Breast epithelium (tissue), 4 donors: ENCODE data around the gene ANKMY1. TPM values are rescaled to one million over a fixed set of nuclear protein-coding genes. Genes with fewer than 3 reads are reported as not detected.
A peak's percentile ranks its signal among the peaks of the same experiment; 100 is the strongest.

Experiments
- DNase-seq, 2 donors: peaks; one replicate each; pipeline ENCODE4 v3.0.0-alpha.2; 2019; ENCODE audit warnings: low spot score in 2 of 2
- H3K27ac ChIP-seq, 2 donors: fragments of 200-600 bp; sonication (generic) in 1 of 2; one replicate each; pipeline ENCODE4 v1.5.1; 2016 to 2019; ENCODE audit warnings: mild to moderate bottlenecking in 1 of 2
- H3K27me3 ChIP-seq, 2 donors: fragments of 200-600 bp; sonication (generic) in 1 of 2; one replicate each; pipeline versions ENCODE4 v1.5.1 to v1.6.0; 2017 to 2019; ENCODE audit warnings: control low read depth in 1 of 2, mild to moderate bottlenecking in 1 of 2
- H3K36me3 ChIP-seq: fragments of 200-600 bp; one replicate; pipeline ENCODE4 v1.5.1; 2019
- H3K4me1 ChIP-seq, 2 donors: fragments of 200-600 bp; sonication (generic); one replicate each; pipeline ENCODE4 v1.5.1; 2016 to 2019; ENCODE audit warnings: control low read depth in 1 of 2
- H3K4me3 ChIP-seq, 3 donors: fragments of 200-600 bp; sonication (generic); 1 replicate in 2 of 3; 2 replicates in 1 of 3; pipeline ENCODE4 v1.5.1; 2016 to 2019; ENCODE audit warnings: mild to moderate bottlenecking in 3 of 3, moderate library complexity in 2 of 3
- H3K9me3 ChIP-seq, 2 donors: fragments of 200-600 bp; sonication (generic) in 1 of 2; one replicate each; pipeline ENCODE4 v1.5.1; 2016 to 2019; ENCODE audit warnings: control low read depth in 1 of 2
- CTCF ChIP-seq, 3 donors: fragments of 450-650 bp; IDR thresholded peaks; one replicate each; pipeline ENCODE4 v1.5.1; 2016 to 2017; ENCODE audit warnings: antibody characterized with exemption in 3 of 3, mild to moderate bottlenecking in 3 of 3, moderate library complexity in 3 of 3
- POLR2A ChIP-seq: fragments of 450-650 bp; IDR thresholded peaks from one replicate; pipeline ENCODE4 v1.6.1; 2016; ENCODE audit warnings: antibody characterized with exemption, mild to moderate bottlenecking, moderate library complexity
- POLR2AphosphoS5 ChIP-seq, 3 donors: sonication (generic); formaldehyde crosslinking; IDR thresholded peaks; one replicate each; pipeline ENCODE4 v1.6.1; 2017; ENCODE audit warnings: antibody characterized with exemption in 3 of 3
- intact Hi-C: fragments of 100-400 bp; cut with DNase I; formaldehyde crosslinking; loops from one replicate; pipeline ENCODE4 v1.15.1; 2023; ENCODE audit warnings: low total_unique reads
- total RNA-seq, 3 donors: library from RNA; depleted of rRNA; stranded (reverse); fragments of >200 nt; gene quantifications; one replicate each; pipeline ENCODE4 v1.1.0, GENCODE V29; 2016

ANKMY1 gene
- total RNA-seq, 3 donors from 2014 or later = 13.0 to 32.8 (median 19.0) TPM

GRCh38 chr2:240588006-240588655 lies 30.3 kb upstream of the ANKMY1 start:
- no peak overlapping the region for H3K27ac ChIP-seq
- DNase-seq = no peak
- no peaks in the 10 kb centered on the region for H3K36me3 ChIP-seq
- peaks cover 22 to 24% of the 10 kb centered on the region in 2 donors for H3K4me1 ChIP-seq
- peak overlapping the region in 2 of 3 donors; percentile 87 to 97 for H3K4me3 ChIP-seq
- TF ChIP-seq CTCF (IDR thresholded peaks at IDR 0.05) (no peak), POLR2AphosphoS5 (IDR thresholded peaks at IDR 0.05) (no peak), POLR2A (no peak)
- intact Hi-C loops = no loop called here
- H3K9me3 ChIP-seq = no peaks in the 10 kb centered on the region
- no peaks in the 10 kb centered on the region for H3K27me3 ChIP-seq

- H3K4me3 ChIP-seq = peak overlapping the region; percentile 84 to 97 (median 87)
- peaks cover 22 to 24% of the 10 kb centered on the region in 2 donors for H3K4me1 ChIP-seq
- no peaks in the 10 kb centered on the region for H3K36me3 ChIP-seq
- DNase-seq = no peak
- intact Hi-C loops = no loop called here
- no peaks in the 10 kb centered on the region for H3K9me3 ChIP-seq
- peak overlapping the region; percentile 93 to 98 for H3K27ac ChIP-seq
- TF ChIP-seq POLR2A (no peak), POLR2AphosphoS5 (IDR thresholded peaks at IDR 0.05) (no peak), CTCF (IDR thresholded peaks at IDR 0.05) (no peak)
- no peaks in the 10 kb centered on the region for H3K27me3 ChIP-seq
Measured at GRCh38 chr2:240586919-240587800, 29.4 kb upstream of the ANKMY1 start.

GRCh38 chr2:240586198-240586918 lies 28.6 kb upstream of the ANKMY1 start, which contains the start of gene CAPN10:
Gene CAPN10 (plus strand): TSS chr2:240586734. CDS start chr2:240586912, 178 bp downstream.
- no peaks in the 10 kb centered on the region for H3K9me3 ChIP-seq
- peak; percentile 97 to 98 for DNase-seq
- H3K4me3 ChIP-seq = peak within 1 kb of the TSS; percentile 84 to 97 (median 87)
- no peak for TF ChIP-seq CTCF (IDR thresholded peaks at IDR 0.05)
- TF ChIP-seq POLR2AphosphoS5 (IDR thresholded peaks at IDR 0.05) = peak in 2 of 3 donors; percentile 71 to 86
- no peaks in the 10 kb centered on the region for H3K36me3 ChIP-seq
- H3K27ac ChIP-seq = peak within 1 kb of the TSS; percentile 93 to 98
- peaks cover 22 to 24% of the 10 kb centered on the region in 2 donors for H3K4me1 ChIP-seq
- H3K27me3 ChIP-seq = no peaks in the 10 kb centered on the region
- intact Hi-C loops = no loop called here

- Histone ChIP-seq H3K4me3 (peak overlapping the region; percentile 84 to 97 (median 87)), H3K4me1 (peaks cover 22 to 24% of the 10 kb centered on the region in 2 donors), H3K9me3 (no peaks in the 10 kb centered on the region), H3K27ac (peak overlapping the region; percentile 93 to 98), H3K27me3 (no peaks in the 10 kb centered on the region), H3K36me3 (no peaks in the 10 kb centered on the region)
- no peak for TF ChIP-seq POLR2AphosphoS5 (IDR thresholded peaks at IDR 0.05)
- no peak for TF ChIP-seq CTCF (IDR thresholded peaks at IDR 0.05)
- TF ChIP-seq POLR2A = no peak
- no peak for DNase-seq
- intact Hi-C loops = no loop called here
Measured at GRCh38 chr2:240585681-240586197, 28.0 kb upstream of the ANKMY1 start.
